Measurements from ENCODE around the gene ATF3.

Gene ATF3

GRCh38 chr1:212593821-212594251, 14.7 kb upstream of the ATF3 start:
- TF ChIP-seq CTCF (IDR thresholded peaks at IDR 0.05; ENCODE audit: insufficient read depth, low read depth, low read length, missing control alignments) = no peak
- H3K4me3 ChIP-seq (ENCODE audit: low read length) = no peak overlapping the region
- no peak for DNase-seq (ENCODE audit: low read depth)

GRCh38 chr1:212594640-212595039, 13.9 kb upstream of the ATF3 start:
- TF ChIP-seq CTCF (IDR thresholded peaks at IDR 0.05; ENCODE audit: insufficient read depth, low read depth, low read length, missing control alignments) = no peak

GRCh38 chr1:212595229-212595628, 13.3 kb upstream of the ATF3 start:
- H3K4me3 ChIP-seq (ENCODE audit: low read length) = no peak overlapping the region
- TF ChIP-seq CTCF (IDR thresholded peaks at IDR 0.05; ENCODE audit: insufficient read depth, low read depth, low read length, missing control alignments) = no peak
- DNase-seq (ENCODE audit: low read depth) = no peak

More at GRCh38 chr1:212594640-212595039, 13.9 kb upstream of the ATF3 start:
- DNase-seq (ENCODE audit: low read depth) = no peak
- H3K4me3 ChIP-seq (ENCODE audit: low read length) = no peak overlapping the region

- peak; percentile 98 for DNase-seq (ENCODE audit: low read depth)
- TF ChIP-seq CTCF (IDR thresholded peaks at IDR 0.05; ENCODE audit: insufficient read depth, low read depth, low read length, missing control alignments) = peak; percentile 67
- peak overlapping the region; percentile 21 for H3K4me3 ChIP-seq (ENCODE audit: low read length)
Measured at GRCh38 chr1:212595787-212596714, 12.5 kb upstream of the ATF3 start.

- H3K4me3 ChIP-seq (ENCODE audit: low read length) = peak overlapping the region; percentile 21
- TF ChIP-seq CTCF (IDR thresholded peaks at IDR 0.05; ENCODE audit: insufficient read depth, low read depth, low read length, missing control alignments) = no peak
- DNase-seq (ENCODE audit: low read depth) = no peak
Measured at GRCh38 chr1:212596798-212597197, 11.8 kb upstream of the ATF3 start.

- TF ChIP-seq CTCF (IDR thresholded peaks at IDR 0.05; ENCODE audit: insufficient read depth, low read depth, low read length, missing control alignments) = no peak
- H3K4me3 ChIP-seq (ENCODE audit: low read length) = no peak overlapping the region
- DNase-seq (ENCODE audit: low read depth) = no peak
Measured at GRCh38 chr1:212597487-212597886, 11.1 kb upstream of the ATF3 start.

Measured in epithelial cell of esophagus (primary cell).